GM18519 (cell line): ENCODE results near the gene NDFIP2.
"Not testable (repeated sequence)": the region's sequence is repeated elsewhere in the genome, so short reads cannot be mapped to it uniquely, and the experiment has no call there.

Experiments
- ATAC-seq: cut with Tn5 transposase; IDR thresholded peaks from one replicate; pipeline ENCODE4 v1.9.1; 2021; ENCODE audit warnings: mild to moderate bottlenecking, moderate library complexity; ENCODE audit not compliant: unreplicated experiment, low FRiP score

Gene NDFIP2

DNA sequence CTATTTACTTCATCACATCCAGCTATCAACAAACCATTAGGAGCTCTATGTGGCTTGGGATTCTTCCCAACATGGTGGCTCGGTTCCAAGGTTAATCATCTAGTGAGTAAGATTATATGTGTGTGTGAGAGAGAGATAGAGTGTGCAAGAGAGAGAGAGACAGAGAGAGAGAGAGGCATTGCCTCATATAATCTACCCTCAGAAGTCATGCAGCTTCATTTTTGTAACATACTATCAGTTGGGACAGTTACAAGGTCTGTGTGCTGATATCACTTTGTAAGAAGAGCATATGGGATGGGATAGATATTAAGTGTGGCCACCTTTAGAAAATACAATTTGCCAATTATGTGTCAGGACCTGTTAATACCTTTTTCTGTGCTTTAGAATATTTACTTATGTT lies 104.1 kb downstream of the NDFIP2 start:
- ATAC-seq = no peak

DNA sequence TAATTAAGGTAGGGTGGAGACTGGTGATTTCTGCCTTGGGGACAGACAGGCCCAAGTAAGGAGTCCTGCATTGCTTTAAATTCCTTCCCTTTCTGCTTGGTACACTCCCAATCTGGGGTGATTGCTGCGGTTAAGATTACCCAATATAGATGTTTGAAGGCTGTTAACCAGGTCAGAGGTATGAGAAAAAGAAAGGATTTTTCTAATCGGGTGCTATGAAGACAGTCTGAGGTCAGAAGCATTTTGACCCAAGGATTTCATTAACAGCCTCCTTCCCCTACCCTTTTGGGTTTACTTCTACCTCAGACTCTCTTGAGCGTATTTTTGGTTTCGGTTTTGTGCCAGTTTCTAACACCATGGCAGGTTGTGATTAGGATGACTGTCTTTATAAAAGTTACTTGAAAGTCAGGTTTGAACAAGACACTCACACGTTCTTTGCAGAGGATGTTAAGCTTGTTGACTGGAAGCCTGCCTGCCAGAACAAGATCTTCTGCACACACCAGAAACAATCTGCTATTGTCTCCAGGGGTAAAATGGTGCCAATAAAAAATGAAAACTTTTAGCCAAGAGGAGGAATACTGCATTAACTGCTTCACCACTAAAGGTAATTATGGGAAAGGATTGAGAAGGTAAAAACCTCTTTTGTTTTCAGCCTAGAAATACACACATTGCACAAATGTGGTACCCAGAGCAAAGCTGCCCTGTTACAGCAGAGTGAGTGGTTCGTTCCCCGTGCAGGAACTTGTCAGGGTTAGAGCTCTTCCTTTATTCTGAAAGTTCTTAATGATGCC lies 108.8 kb downstream of the NDFIP2 start:
- ATAC-seq = no peak

DNA sequence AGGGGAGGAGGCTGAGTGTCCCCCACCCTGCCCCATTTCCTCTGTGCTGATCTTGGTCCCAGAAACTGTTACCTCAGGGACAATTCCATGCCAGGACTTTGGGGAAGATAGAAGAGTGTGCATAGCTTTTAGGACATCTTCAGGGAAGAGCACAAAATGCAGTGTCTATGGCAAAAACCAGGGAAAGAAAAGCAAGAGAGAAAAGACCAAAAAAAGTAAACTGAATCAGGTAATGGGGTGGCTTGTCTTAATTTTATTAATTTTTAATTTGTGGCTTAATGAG lies 109.4 kb downstream of the NDFIP2 start:
- ATAC-seq = no peak

DNA sequence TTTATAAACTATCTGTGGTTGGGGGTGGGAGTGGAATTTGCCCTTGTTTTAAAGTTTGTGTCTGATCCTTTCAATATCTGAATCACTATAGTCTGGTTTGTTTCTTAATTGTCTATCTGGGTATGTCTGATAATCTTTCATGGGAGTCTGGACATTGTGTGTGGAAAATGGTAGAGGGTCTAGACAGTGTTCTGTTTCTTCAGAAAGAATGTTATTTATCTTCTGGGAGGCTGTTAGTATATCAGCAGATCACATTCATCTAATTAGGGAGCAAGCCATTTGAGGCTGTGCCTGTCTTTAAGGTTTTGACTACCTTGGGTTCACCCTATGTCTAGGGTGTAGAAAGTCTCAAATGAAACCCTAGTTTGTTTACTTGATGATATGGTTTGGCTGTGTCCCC lies 110.5 kb downstream of the NDFIP2 start:
- ATAC-seq = no peak

DNA sequence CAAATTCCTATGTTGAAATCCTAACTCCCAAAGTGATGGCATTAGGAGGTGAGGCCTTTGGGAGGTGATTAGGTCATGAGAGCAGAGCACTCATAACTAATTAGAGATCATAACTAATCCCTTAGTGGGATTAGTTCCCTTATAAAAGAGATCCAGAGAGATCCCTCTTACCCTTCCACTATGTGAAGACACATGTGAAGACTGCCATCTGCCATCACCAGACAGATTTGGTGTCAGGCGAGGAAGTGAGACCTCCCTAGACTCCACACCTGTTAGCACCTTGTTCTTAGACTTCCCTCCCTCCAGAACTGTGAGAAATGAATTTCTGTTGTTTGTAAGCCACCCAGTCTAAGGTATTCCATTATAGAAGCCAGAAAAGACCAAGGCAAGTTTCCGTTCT lies 112.2 kb downstream of the NDFIP2 start:
- no peak for ATAC-seq

DNA sequence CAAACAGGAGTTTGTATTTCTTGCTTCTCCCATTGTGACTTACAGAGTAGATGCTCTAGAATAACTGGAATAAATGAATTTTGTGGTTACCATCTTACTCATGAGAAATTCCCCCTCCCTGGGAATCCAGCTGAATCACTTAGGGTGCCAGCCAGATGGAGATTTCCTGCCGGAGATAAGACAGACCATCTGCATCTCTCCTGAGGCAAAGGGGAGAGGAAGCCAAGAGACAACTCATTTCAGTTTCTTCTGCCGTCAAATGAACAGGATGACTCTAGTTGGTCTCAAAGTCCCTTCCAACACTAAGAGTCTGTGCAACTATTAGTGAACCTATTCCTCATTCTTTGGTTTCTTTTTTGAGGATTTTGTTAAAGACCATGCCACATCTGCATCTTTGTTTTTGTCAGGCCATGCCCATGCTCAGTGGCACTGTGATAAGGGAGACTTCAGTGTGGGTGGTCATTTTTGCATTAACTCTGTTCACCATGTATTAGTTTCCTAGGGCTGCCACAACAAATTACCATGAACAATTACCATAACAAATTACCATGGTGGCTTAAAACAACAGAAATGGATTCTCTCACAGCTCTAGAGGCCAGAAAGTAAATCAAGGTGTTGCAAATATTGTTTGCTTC lies 112.8 kb downstream of the NDFIP2 start:
- ATAC-seq = no peak

DNA sequence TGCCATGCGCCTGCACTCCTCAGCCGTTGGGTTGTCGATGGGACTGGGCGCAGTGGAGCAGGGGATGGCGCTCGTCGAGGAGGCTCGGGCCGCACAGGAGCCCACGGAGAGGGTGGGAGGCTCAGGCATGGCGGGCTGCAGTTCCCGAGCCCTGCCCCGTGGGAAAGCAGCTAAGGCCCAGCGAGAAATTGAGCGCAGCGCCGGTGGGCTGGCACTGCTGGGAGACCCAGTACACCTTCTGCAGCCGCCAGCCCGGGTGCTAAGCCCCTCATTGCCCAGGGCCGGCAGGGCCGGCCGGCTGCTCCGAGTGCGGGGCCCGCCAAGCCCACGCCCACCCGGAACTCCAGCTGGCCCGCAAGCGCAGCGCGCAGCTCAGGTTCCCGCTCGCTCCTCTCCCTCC lies 119.2 kb downstream of the NDFIP2 start:
- not testable (repeated sequence) for ATAC-seq

DNA sequence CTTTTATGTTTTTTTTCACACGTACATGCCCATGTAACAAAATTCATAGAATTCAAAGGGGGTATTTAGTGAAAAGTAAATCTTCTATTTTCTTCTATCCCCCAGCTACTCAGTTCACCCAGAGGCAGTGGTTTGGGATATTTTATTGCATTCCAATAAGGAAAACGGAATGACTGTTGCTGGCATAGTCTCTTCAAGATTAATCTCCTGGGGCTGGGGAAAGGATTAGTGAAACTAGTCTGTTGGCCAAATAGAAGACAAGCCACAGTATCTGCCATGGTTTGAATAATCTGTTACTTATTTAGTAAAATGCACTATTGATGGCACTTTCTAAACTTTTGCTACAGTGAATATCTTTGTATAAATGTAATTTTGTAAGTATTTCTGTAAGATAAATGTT lies 122.0 kb downstream of the NDFIP2 start:
- no peak for ATAC-seq

DNA sequence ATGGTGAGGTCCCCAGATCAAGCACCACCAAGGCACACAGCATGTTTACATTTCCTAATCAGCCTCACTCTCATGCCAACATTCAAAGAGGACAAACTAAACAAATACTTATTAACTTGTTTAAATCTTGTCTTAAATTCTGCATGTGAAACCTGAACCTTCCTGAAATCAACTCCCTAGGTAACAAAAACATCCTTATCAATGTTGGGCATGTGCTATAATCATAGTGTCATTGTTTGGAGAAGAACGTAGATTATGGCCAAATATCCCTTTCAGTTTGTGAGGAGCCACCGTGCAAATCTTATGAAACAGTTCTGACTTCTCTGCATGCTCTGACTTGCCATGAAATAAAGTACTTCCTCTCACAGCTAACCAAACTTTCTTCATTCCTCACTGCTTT lies 123.8 kb downstream of the NDFIP2 start:
- ATAC-seq = no peak
